ENCODE results near the gene CD302.

The CD302 gene, protein sequence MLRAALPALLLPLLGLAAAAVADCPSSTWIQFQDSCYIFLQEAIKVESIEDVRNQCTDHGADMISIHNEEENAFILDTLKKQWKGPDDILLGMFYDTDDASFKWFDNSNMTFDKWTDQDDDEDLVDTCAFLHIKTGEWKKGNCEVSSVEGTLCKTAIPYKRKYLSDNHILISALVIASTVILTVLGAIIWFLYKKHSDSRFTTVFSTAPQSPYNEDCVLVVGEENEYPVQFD

DNA sequence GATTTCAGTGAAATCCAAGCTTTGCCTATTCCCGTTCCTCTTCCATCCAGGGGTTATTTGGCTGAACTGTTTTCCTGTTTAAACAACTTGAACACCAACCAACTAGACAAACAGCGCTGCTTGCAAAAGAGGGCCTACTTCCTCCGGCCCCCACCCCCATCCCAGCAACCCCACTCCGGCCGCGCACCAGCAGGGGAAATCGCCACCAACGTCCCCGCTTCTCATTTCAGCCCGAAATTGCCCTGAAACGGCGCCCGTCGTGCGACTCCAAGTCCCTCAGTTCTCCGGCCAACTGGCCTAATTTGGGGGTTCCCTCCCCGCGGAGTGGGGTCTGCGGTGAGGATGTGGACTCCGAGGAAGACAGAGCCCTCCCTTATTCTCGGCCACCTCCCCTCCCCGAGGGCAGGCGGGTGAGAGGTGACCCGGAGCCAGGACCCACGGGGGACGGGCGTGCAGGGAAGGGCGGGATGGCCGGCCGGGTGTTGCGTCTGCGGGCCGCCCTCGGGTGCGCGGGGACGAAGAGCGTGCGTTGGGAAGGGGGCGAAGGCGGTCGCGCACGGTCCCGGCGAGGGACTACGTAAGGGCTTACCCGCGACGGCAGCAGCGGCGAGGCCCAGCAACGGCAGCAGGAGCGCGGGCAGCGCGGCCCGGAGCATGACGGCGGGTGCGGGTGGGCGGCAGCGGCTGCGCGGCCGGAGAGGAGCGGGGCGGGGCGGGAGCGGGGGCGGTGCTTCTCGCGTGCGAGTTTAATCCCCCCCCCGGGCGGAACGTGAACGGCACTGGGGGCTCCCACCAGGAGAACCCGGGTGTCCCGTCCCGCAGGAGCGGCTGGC lies at the start of gene CD302:
CD302 (minus strand) TSS at position 666 of the 833 bp plus-strand sequence; CDS start at position 656, 10 bp downstream.
- H3K9me3 ChIP-seq: no peaks in the 10 kb centered on the region
- DNase-seq: peak; percentile 68 to 88
- TF ChIP-seq, protein P1, sequence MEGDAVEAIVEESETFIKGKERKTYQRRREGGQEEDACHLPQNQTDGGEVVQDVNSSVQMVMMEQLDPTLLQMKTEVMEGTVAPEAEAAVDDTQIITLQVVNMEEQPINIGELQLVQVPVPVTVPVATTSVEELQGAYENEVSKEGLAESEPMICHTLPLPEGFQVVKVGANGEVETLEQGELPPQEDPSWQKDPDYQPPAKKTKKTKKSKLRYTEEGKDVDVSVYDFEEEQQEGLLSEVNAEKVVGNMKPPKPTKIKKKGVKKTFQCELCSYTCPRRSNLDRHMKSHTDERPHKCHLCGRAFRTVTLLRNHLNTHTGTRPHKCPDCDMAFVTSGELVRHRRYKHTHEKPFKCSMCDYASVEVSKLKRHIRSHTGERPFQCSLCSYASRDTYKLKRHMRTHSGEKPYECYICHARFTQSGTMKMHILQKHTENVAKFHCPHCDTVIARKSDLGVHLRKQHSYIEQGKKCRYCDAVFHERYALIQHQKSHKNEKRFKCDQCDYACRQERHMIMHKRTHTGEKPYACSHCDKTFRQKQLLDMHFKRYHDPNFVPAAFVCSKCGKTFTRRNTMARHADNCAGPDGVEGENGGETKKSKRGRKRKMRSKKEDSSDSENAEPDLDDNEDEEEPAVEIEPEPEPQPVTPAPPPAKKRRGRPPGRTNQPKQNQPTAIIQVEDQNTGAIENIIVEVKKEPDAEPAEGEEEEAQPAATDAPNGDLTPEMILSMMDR (IDR thresholded peaks at IDR 0.05): peak in 1 of 2 experiments; percentile 12
- no peaks in the 10 kb centered on the region for H3K27me3 ChIP-seq
- peak within 1 kb of the TSS; percentile 63 to 70 for H3K4me3 ChIP-seq
- H3K27ac ChIP-seq: peak within 1 kb of the TSS; percentile 75 to 83
- peaks cover 0 to 35% (median 9%) of the 10 kb centered on the region in 4 donors for H3K4me1 ChIP-seq
- H3K36me3 ChIP-seq: no peaks in the 10 kb centered on the region
- intact Hi-C loops (cut with DNase I; ENCODE audit: low total_unique reads): loop anchor here (10.0 kb wide), 1 partner anchor 183 kb away; the partner anchor contains the start of gene BAZ2B

GRCh38 chr2:159846564-159846963 lies 48.6 kb upstream of the CD302 start:
- no peak overlapping the region for H3K27ac ChIP-seq
- H3K9me3 ChIP-seq: no peaks in the 10 kb centered on the region
- H3K4me1 ChIP-seq: no peaks in the 10 kb centered on the region
- no peak for DNase-seq
- peaks cover 0 to 9% (median 0%) of the 10 kb centered on the region in 3 donors for H3K36me3 ChIP-seq
- H3K27me3 ChIP-seq: no peaks in the 10 kb centered on the region
- intact Hi-C loops (cut with DNase I; ENCODE audit: low total_unique reads): no loop called here
- TF ChIP-seq, protein P1 (IDR thresholded peaks at IDR 0.05): no peak
- H3K4me3 ChIP-seq: no peak overlapping the region

GRCh38 chr2:159840616-159841015 lies 42.6 kb upstream of the CD302 start:
- Histone ChIP-seq H3K4me1 (no peaks in the 10 kb centered on the region), H3K36me3 (peaks cover 0 to 3% (median 0%) of the 10 kb centered on the region in 3 donors), H3K4me3 (no peak overlapping the region), H3K27ac (no peak overlapping the region), H3K9me3 (no peaks in the 10 kb centered on the region), H3K27me3 (no peaks in the 10 kb centered on the region)
- intact Hi-C loops (cut with DNase I; ENCODE audit: low total_unique reads): no loop called here
- DNase-seq: no peak
- TF ChIP-seq, protein P1 (IDR thresholded peaks at IDR 0.05): no peak

DNA sequence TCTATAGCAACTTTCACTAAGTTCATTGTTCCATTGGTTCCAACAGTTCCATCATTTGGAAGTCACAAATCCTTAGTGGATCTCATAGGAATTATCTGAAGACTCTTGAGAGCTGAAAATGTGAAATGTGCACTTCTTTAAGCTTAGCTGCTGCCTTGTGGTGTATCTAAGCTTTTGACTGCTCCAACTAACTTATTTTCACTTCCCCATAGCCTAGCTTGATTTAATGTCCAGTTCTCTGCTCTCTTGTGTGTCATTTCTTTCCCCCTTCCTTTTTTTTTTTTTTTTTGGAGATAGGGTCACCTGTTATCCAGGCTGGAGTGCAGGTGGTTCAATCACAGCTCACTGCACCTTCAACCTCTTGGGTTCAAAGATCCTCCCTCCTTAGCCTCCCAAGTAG lies 34.9 kb upstream of the CD302 start:
- intact Hi-C loops (cut with DNase I; ENCODE audit: low total_unique reads): no loop called here
- H3K27ac ChIP-seq: no peak overlapping the region
- no peaks in the 10 kb centered on the region for H3K4me1 ChIP-seq
- DNase-seq: no peak
- no peak overlapping the region for H3K4me3 ChIP-seq
- H3K9me3 ChIP-seq: no peaks in the 10 kb centered on the region
- H3K27me3 ChIP-seq: no peaks in the 10 kb centered on the region
- H3K36me3 ChIP-seq: no peaks in the 10 kb centered on the region
- TF ChIP-seq, protein P1 (IDR thresholded peaks at IDR 0.05): no peak

GRCh38 chr2:159832026-159832425 lies 34.0 kb upstream of the CD302 start:
- no peaks in the 10 kb centered on the region for H3K27me3 ChIP-seq
- intact Hi-C loops (cut with DNase I; ENCODE audit: low total_unique reads): no loop called here
- no peaks in the 10 kb centered on the region for H3K4me1 ChIP-seq
- H3K27ac ChIP-seq: no peak overlapping the region
- no peak for DNase-seq
- no peaks in the 10 kb centered on the region for H3K9me3 ChIP-seq
- TF ChIP-seq, protein P1 (IDR thresholded peaks at IDR 0.05): no peak
- no peak overlapping the region for H3K4me3 ChIP-seq
- no peaks in the 10 kb centered on the region for H3K36me3 ChIP-seq

All from tibial artery (tissue), 4 donors.